Activated naive CD8-positive, alpha-beta T cell treated with anti-CD3 and anti-CD28 coated beads, Interleukin-2, amount 50 U/mL, for 24 hours (primary cell): Measurements from ENCODE around the gene FAN1.
"Not testable (repeated sequence)": the region's sequence is repeated elsewhere in the genome, so short reads cannot be mapped to it uniquely, and the experiment has no call there.

ENCODE experiments used
- ATAC-seq: fragments of 150-1000 bp; cut with Tn5 transposase; one replicate; pipeline ENCODE4 v1.10.0; 2021
- DNase-seq: peaks from one replicate; pipeline ENCODE4 v3.0.0; 2021
- H3K27ac Mint-ChIP-seq: one replicate; pipeline ENCODE4 v1.8.0; 2021; ENCODE audit warnings: mild to moderate bottlenecking, mixed read lengths
- H3K27me3 Mint-ChIP-seq: one replicate; pipeline ENCODE4 v1.8.0; 2021; ENCODE audit warnings: mixed read lengths
- H3K36me3 Mint-ChIP-seq: one replicate; pipeline ENCODE4 v1.8.0; 2021; ENCODE audit warnings: low read depth, mixed read lengths
- H3K4me1 Mint-ChIP-seq: one replicate; pipeline ENCODE4 v1.8.0; 2021; ENCODE audit warnings: mixed read lengths
- H3K4me3 Mint-ChIP-seq: one replicate; pipeline ENCODE4 v1.8.0; 2021; ENCODE audit warnings: mild to moderate bottlenecking, moderate library complexity, mixed read lengths
- H3K9me3 Mint-ChIP-seq: one replicate; pipeline ENCODE4 v1.8.0; 2021; ENCODE audit warnings: mixed read lengths

Gene FAN1

GRCh38 chr15:30903497-30904187 is at the start of gene FAN1:
Gene FAN1, plus strand, starts transcription at chr15:30903915. Its CDS starts 749 bp downstream, at chr15:30904664.
- H3K27me3 Mint-ChIP-seq = peaks cover 2% of the 10 kb centered on the region
- ATAC-seq = peak; percentile 92
- H3K9me3 Mint-ChIP-seq = peaks cover 5% of the 10 kb centered on the region
- peak within 1 kb of the TSS; percentile 80 for H3K27ac Mint-ChIP-seq
- peaks cover 33% of the 10 kb centered on the region for H3K36me3 Mint-ChIP-seq
- peaks cover 37% of the 10 kb centered on the region for H3K4me1 Mint-ChIP-seq
- peak within 1 kb of the TSS; percentile 85 for H3K4me3 Mint-ChIP-seq
- DNase-seq = peak; percentile 78

GRCh38 chr15:30859091-30859874 is 44.4 kb upstream of the FAN1 start:
- Mint-ChIP-seq H3K4me1 (no peaks in the 10 kb centered on the region), H3K9me3 (no peaks in the 10 kb centered on the region), H3K27me3 (no peaks in the 10 kb centered on the region), H3K36me3 (peaks cover 3% of the 10 kb centered on the region), H3K27ac (no peak overlapping the region), H3K4me3 (no peak overlapping the region)
- DNase-seq (peak; percentile 5), ATAC-seq (no peak)

GRCh38 chr15:30865257-30865656 is 38.5 kb upstream of the FAN1 start:
- Mint-ChIP-seq H3K9me3 (no peaks in the 10 kb centered on the region), H3K27me3 (peaks cover 3% of the 10 kb centered on the region)

GRCh38 chr15:30870681-30871080 is 33.0 kb upstream of the FAN1 start:
- no peaks in the 10 kb centered on the region for H3K9me3 Mint-ChIP-seq
- H3K4me1 Mint-ChIP-seq = peaks cover 11% of the 10 kb centered on the region
- peaks cover 3% of the 10 kb centered on the region for H3K27me3 Mint-ChIP-seq
- H3K4me3 Mint-ChIP-seq = no peak overlapping the region
- H3K27ac Mint-ChIP-seq = no peak overlapping the region
- H3K36me3 Mint-ChIP-seq = peaks cover 8% of the 10 kb centered on the region
- ATAC-seq (no peak), DNase-seq (no peak)

More at GRCh38 chr15:30865257-30865656, 38.5 kb upstream of the FAN1 start:
- no peaks in the 10 kb centered on the region for H3K4me1 Mint-ChIP-seq
- DNase-seq (no peak), ATAC-seq (no peak)
- no peak overlapping the region for H3K4me3 Mint-ChIP-seq
- H3K27ac Mint-ChIP-seq = no peak overlapping the region
- peaks cover 3% of the 10 kb centered on the region for H3K36me3 Mint-ChIP-seq

GRCh38 chr15:30872341-30872748 is 31.4 kb upstream of the FAN1 start:
- peaks cover 8% of the 10 kb centered on the region for H3K36me3 Mint-ChIP-seq
- H3K4me1 Mint-ChIP-seq = peaks cover 11% of the 10 kb centered on the region
- no peaks in the 10 kb centered on the region for H3K27me3 Mint-ChIP-seq
- H3K27ac Mint-ChIP-seq = peak overlapping the region; percentile 79
- peak; percentile 73 for ATAC-seq
- H3K9me3 Mint-ChIP-seq = no peaks in the 10 kb centered on the region
- H3K4me3 Mint-ChIP-seq = no peak overlapping the region
- DNase-seq = peak; percentile 6

- DNase-seq (no peak), ATAC-seq (no peak)
- peaks cover 4% of the 10 kb centered on the region for H3K9me3 Mint-ChIP-seq
- no peak overlapping the region for H3K4me3 Mint-ChIP-seq
- peaks cover 7% of the 10 kb centered on the region for H3K27me3 Mint-ChIP-seq
- H3K4me1 Mint-ChIP-seq = peaks cover 10% of the 10 kb centered on the region
- no peak overlapping the region for H3K27ac Mint-ChIP-seq
- peaks cover 8% of the 10 kb centered on the region for H3K36me3 Mint-ChIP-seq
Measured at GRCh38 chr15:30877070-30877469, 26.6 kb upstream of the FAN1 start.

- DNase-seq = no peak
- Mint-ChIP-seq H3K9me3 (peaks cover 4% of the 10 kb centered on the region), H3K4me3 (no peak overlapping the region), H3K36me3 (peaks cover 10% of the 10 kb centered on the region), H3K27me3 (peaks cover 7% of the 10 kb centered on the region), H3K27ac (no peak overlapping the region), H3K4me1 (peaks cover 6% of the 10 kb centered on the region)
- ATAC-seq = no peak
Measured at GRCh38 chr15:30878515-30878914, 25.2 kb upstream of the FAN1 start.

GRCh38 chr15:30882849-30883433 is 20.8 kb upstream of the FAN1 start:
- H3K4me3 Mint-ChIP-seq = no peak overlapping the region
- DNase-seq (peak; percentile 21), ATAC-seq (peak; percentile 79)
- no peak overlapping the region for H3K27ac Mint-ChIP-seq
- H3K36me3 Mint-ChIP-seq = peaks cover 8% of the 10 kb centered on the region
- H3K9me3 Mint-ChIP-seq = peaks cover 4% of the 10 kb centered on the region
- H3K27me3 Mint-ChIP-seq = peaks cover 7% of the 10 kb centered on the region
- peaks cover 6% of the 10 kb centered on the region for H3K4me1 Mint-ChIP-seq

GRCh38 chr15:30883666-30884065 is 20.0 kb upstream of the FAN1 start:
- not testable (repeated sequence) for H3K4me1 Mint-ChIP-seq, H3K9me3 Mint-ChIP-seq

GRCh38 chr15:30885814-30886213 is 17.9 kb upstream of the FAN1 start:
- peaks cover 6% of the 10 kb centered on the region for H3K27me3 Mint-ChIP-seq
- H3K4me1 Mint-ChIP-seq = peaks cover 4% of the 10 kb centered on the region
- DNase-seq = no peak
- no peak for ATAC-seq
- peaks cover 5% of the 10 kb centered on the region for H3K36me3 Mint-ChIP-seq
- H3K9me3 Mint-ChIP-seq = no peaks in the 10 kb centered on the region
- no peak overlapping the region for H3K4me3 Mint-ChIP-seq
- no peak overlapping the region for H3K27ac Mint-ChIP-seq

More at GRCh38 chr15:30883666-30884065, 20.0 kb upstream of the FAN1 start:
- H3K27ac Mint-ChIP-seq, H3K36me3 Mint-ChIP-seq, ATAC-seq, H3K4me3 Mint-ChIP-seq, H3K27me3 Mint-ChIP-seq, DNase-seq: not testable (repeated sequence)

- DNase-seq (no peak), ATAC-seq (no peak)
- Mint-ChIP-seq H3K36me3 (no peaks in the 10 kb centered on the region), H3K27me3 (no peaks in the 10 kb centered on the region), H3K4me3 (no peak overlapping the region), H3K4me1 (peaks cover 3% of the 10 kb centered on the region), H3K9me3 (no peaks in the 10 kb centered on the region), H3K27ac (no peak overlapping the region)
Measured at GRCh38 chr15:30889196-30889595, 14.5 kb upstream of the FAN1 start.

- peaks cover 2% of the 10 kb centered on the region for H3K27me3 Mint-ChIP-seq
- H3K4me1 Mint-ChIP-seq = peaks cover 6% of the 10 kb centered on the region
Measured at GRCh38 chr15:30895461-30896210, 8.1 kb upstream of the FAN1 start.

GRCh38 chr15:30896211-30896606 is 7.5 kb upstream of the FAN1 start:
- Mint-ChIP-seq H3K9me3 (no peaks in the 10 kb centered on the region), H3K36me3 (no peaks in the 10 kb centered on the region), H3K4me3 (no peak overlapping the region), H3K4me1 (peaks cover 6% of the 10 kb centered on the region), H3K27ac (no peak overlapping the region), H3K27me3 (peaks cover 2% of the 10 kb centered on the region)
- DNase-seq = no peak
- ATAC-seq = no peak

More at GRCh38 chr15:30895461-30896210, 8.1 kb upstream of the FAN1 start:
- Mint-ChIP-seq H3K36me3 (no peaks in the 10 kb centered on the region), H3K4me3 (no peak overlapping the region), H3K27ac (no peak overlapping the region), H3K9me3 (no peaks in the 10 kb centered on the region)
- DNase-seq = no peak
- ATAC-seq = no peak

GRCh38 chr15:30901889-30902288 is 1.8 kb upstream of the FAN1 start:
- no peak for ATAC-seq
- Mint-ChIP-seq H3K4me3 (no peak overlapping the region), H3K27ac (no peak overlapping the region), H3K4me1 (peaks cover 34% of the 10 kb centered on the region), H3K9me3 (peaks cover 5% of the 10 kb centered on the region), H3K36me3 (peaks cover 25% of the 10 kb centered on the region), H3K27me3 (peaks cover 2% of the 10 kb centered on the region)
- no peak for DNase-seq
